ENCODE data around the gene IAH1.
A peak's percentile ranks its signal among the peaks of the same experiment; 100 is the strongest.

The IAH1 gene, protein sequence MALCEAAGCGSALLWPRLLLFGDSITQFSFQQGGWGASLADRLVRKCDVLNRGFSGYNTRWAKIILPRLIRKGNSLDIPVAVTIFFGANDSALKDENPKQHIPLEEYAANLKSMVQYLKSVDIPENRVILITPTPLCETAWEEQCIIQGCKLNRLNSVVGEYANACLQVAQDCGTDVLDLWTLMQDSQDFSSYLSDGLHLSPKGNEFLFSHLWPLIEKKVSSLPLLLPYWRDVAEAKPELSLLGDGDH

DNA sequence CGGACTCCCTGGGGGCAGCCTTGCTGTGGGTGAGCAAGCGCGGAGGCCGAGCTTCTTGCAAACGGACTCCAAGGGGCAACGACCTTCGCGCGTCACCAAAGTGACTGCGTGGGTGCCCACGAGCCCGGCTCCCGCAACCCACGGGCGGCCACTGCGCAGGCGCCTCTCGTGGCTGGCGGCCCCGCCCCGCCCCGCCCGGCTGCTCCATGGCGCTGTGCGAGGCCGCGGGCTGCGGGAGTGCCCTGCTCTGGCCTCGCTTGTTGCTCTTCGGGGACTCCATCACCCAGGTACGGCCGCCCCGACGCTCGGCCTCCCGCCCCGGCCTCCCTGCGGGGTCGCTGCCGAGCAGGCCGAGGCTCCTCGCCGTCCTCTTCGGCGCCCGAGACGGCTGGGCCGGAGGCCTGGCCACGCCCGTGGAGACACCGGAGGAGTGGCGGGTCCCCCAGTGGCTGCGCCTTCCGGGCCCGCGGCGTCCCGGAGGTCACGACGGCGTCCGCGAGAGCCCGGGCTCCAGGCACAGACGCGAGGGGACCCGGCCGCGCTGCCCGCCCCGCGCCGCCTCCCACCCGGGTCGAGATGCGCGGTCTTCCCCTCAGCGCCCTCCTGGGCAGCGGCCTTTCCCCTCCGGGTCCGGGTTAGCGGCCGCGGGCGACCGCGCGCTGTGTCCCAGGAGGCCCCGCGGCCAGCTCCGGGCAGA is at the start of gene IAH1:
Gene IAH1 (plus strand): TSS at position 191 of the 697 bp plus-strand sequence. CDS start 16 bp downstream, at position 207.
- peak; percentile 72 to 79 for DNase-seq

DNA sequence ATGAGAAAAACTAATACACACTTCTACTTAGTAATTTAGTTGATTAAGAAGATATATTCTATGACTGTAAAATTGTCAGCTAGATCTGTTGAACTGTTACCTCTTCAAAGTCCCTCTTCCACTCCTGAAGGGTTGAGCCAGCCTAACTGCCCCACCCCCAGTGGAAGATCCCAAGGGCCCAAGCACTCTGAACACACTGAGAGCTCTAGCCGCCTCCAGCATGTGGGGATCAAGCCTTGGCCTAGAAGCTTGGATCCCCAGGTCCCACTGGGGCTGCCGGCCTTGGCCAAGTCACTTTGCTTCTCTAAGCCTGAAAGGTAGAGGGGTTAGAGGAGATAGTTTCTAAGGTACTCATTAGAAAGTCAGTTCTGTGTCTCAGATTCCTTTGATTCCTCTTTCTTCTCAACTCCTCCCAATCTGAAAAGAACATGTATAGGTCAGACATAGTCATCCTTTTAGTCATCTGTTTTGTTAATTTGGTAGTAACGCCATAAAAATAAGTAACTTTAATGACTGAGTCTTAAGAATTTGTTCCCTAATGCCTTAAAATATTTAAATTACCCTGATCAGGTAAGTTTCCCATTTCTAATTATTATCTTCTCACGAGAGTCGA is 45.3 kb upstream of the IAH1 start:
- DNase-seq, result no peak

DNA sequence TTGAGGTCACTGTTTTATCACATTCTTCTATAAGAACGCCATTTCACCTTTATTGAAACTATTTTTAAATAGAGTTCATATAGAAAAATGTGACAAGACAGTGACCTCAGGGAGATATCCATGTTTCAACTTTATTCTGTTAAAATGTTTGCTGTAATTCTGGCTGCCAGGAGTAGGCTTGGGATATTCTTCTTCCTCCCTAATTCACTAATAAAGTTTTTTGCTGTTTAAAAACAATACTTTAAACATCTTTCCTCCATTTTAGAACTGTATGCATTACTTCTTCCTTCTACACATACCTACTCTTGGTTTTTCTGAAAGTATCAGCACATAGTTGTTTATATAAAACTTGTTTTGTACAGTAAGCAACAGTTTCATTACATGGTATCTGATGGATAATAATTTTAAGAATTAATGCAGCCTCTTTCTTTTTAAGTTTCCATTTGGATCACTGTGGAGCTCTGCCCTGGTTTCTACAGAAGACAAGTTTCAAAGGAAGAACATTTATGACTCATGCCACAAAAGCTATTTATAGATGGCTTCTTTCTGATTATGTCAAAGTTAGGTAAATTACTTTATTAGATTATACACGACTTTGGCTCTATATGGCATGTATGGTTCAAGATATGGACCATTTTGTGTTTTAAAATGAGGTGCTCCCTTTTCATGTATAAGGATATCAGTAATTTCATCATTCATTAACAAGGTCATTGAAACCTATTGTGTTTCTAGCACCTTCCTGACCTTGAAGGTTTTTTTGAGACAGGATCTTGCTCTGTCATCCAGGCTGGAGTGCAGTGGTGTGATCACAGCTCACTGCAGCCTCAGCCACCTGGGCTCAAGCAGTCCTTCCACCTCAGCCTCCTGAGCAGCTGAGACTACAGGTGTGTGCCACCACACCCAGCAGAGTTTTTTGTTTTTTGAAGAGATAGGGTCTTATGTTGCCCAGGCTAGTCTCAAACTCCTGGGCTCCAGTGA is 43.7 kb upstream of the IAH1 start:
- DNase-seq, result no peak

DNA sequence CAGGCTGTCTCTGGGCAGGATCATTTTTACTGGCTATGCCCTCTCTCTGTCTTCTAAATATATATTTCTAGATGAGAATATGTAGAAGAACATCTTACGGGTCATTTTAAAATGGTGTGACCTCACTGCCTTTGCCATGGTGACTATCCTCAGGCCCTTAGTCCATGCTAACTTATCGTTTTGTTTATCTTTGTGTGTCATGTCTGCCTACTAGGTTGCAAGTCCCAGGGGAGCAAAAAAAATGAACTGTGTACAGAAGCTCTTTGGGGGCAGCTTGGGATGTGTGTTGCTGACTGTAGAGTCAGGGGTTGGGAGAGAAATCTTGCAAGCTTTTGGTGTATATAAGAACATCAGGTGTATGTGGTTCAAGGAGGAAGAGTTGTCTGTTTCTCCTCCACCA is 39.9 kb upstream of the IAH1 start:
- no peak for DNase-seq

DNA sequence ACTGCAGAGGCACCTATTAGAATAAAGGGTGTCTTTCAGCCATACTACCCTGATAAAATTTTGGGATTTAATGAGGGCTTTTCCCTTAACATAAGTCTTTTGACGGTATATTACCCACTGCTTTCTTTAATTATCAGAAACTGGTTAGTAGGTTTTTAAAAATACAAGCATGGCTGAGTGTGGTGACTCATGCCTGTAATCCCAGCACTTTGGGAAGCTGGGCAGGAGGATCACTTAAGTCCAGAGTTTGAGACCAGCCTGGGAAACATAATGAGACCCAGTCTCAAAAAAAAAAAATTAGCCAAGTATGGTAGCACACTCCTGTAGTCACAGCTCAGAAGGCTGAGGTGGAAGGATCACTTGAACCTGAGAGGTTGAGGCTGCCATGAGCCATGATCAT is 34.8 kb upstream of the IAH1 start:
- no peak for DNase-seq

DNA sequence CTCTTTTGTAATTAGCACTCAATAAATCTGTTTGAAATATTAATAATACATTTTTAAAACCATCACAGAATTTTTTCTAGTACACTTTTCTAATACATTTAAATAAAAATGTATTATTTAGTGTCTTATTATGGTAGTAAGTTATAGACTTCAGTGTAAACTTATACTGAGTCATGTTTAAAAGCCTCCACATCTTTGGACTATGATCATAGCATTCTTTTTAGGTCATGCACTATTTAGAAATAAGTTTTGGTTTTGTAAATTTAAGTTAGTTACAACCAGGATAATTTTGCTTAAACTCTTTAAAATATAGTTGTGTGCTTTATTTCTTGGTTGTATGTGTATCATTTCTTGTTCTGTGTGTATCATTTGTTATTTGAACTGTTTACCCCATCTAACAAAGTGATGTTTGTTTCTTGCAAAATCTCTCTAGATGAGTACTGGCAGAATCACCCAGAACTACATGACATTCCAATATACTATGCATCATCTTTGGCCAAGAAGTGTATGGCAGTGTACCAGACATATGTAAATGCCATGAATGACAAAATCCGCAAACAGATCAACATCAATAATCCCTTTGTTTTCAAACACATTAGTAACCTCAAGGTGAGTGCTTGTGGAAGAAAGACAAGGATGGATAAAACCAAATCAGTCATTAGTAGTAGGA is 34.2 kb upstream of the IAH1 start:
- no peak for DNase-seq

DNA sequence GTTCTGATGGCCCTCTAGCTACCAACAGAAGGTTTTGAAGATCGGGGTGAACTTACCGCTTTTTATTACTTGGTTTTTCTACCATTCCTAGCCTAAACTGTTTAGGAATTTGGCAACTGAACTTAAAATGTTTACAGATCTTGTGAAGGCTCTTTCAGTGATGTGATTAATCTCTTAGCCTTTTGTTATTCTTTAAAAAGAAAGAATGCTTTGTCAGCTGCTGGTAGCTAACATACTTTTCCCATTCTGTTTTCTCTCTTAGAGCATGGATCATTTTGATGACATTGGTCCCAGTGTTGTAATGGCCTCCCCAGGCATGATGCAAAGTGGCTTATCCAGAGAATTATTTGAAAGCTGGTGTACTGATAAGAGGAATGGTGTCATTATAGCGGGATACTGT is 32.8 kb upstream of the IAH1 start:
- DNase-seq, result no peak

DNA sequence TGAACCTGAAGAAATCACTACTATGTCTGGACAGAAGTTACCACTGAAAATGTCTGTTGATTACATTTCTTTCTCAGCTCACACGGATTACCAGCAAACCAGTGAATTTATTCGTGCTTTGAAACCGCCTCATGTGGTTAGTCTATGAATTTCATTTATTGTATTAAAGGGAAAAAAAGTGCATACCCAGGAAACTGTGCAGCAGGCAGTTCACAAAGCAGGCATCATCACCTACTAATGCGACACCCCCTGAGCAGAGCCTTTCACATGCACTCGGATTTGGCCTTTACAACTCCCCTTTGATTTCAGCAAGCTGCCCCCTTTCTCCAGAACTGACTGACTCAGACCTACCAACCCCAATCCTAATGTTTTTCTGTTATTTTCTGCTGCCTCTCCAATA is 30.8 kb upstream of the IAH1 start:
- no peak for DNase-seq

DNA sequence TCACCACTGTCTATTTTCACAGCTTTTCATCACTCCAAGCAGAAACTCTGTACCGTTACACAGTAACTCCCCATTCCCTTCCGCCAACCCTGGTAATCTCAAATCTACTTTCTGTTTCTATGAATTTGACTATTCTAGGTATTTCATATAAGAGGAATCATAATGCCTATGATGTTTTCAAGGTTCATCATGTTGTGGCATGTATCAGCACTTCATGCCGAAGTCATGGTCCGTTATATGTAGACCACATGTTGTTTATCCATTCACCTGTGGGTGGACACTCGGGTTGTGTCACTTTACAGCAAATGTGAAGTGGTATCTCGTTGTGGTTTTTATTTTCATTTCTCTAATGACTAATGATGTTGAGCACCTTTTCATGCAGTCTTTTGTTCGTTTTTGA is 29.3 kb upstream of the IAH1 start:
- DNase-seq, result no peak

DNA sequence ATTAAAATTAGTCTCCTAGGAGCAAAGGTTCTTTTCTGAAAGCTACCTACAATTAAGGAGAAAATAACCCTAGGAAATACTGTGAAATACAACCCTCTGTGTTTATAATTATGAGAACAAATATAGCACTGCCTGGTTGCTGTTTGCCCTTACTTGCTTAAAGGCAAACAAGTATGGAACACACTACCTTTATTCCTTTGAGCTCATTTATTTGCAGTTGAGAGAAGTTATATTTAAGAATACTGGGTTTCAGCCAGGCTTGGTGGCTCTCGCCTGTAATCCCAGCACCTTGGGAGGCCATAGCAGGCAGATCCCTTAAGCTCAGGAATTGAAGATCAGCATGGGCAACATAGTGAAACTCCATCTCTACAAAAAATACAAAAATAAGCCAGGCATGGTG is 23.1 kb upstream of the IAH1 start:
- no peak for DNase-seq

DNA sequence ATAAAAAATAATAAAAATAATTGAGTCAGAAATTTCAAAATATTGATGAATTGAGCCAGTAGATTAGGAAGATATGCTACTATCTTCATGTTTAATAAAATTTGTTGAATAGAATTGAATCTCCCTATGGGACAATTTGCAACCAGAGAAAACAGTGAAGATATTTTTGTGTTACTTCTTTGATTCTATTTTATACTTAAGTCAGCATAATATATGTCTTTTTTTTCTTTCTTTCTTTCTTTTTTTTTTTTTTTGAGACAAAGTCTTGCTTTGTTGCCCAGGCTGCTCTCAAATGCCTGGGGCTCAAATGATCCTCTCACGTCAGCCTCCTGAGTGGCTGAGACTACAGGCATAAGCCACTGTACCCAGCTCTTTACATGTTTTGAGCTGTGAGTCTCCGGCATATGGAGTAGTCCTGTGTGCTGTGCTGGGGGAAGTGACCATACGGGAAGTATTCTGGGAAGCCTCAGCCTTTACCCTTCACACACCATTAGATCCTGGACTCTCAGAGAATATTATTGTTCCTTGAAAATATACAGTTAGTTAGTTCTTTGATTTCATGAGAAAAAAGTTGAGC is 13.8 kb upstream of the IAH1 start:
- no peak for DNase-seq

DNA sequence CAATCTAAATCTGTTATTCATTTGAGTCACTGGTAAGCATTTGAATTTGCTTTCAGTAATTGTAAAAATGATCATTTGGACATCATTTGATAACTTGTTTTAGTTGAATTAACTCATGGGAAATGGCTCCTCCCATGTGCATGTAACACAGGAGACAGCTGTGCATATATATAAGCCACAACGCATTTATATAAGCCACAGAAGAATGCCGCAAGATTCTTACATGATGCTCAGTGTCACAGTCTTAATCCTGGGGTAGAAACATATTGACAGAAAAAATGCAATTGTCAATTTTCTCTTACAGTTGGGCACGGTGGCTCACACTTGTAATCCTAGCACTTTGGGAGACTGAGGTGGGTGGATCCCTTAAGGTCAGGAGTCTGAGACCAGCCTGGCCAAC is 13.3 kb upstream of the IAH1 start:
- DNase-seq, result no peak

DNA sequence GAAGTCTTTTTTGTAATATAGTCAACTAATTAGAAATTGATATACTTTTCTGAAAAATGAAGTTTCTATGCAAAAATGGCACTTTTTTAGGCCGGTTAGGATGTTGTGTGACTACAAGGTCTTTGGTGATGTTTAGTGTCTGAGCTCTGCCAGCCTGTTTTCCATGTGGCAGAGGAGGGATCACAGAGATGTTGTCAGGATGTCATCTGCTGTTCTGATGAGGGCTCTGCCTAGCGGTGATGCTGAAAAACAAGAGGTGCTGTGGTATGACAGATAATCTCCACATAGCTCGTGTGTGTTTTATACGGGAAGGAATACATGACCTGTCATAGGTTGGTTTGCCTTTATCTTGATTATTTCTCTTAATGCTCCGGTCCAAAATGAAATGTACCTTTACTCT is 12.0 kb upstream of the IAH1 start:
- DNase-seq, result no peak

DNA sequence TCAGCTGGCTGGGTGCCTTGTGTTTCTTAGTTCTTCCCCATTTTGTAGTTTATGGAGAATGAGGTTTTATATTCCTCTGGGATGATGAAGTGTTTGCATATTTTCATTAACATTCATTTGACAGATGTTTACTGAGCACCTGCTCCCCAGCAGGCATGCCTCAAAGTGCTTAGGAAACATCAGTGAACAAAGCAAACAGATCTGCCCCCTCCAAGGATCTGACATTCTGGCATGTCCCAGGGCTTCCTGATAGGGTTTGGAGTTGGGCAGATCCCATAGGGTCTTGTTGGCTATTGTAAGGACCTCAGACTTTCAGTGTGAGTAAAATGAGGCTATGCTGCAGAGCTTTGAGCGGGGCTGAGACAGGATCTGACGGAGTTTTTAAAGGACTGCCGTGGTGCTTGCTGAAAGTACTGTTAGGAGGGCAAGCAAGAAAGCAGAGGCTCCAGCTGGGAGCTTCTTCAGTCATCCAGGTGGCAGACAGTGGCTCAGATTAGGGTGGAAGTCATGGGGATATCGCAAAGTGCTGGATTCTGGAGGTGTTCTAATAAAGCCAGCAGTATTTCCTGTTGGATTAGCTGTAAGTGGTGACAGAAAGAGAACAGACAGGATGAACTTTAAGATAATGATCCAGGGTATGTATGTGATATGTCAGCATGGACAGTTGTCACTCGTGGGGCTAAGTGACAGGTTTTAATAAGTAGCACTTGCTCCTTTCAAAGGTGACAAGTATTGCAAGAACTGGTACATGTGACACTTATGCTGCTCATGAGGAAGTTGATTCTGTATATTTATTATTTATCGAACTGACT is 11.3 kb upstream of the IAH1 start:
- DNase-seq, result no peak

DNA sequence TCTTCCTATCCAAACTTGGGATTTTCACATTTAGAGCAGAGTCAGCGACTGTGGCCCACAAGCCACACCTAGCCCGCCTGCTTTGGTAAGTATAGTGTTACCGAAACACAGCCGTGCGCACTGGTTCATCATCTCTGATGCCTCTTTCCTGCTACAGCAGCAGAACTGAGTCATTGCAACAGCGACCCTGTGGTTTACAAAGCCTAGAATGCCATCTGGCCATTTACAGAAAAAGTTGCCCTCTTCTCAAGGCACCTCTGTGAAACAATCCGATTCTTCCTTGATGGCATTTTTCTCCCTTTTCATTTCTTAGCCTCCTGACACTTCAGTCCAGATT is 10.7 kb upstream of the IAH1 start:
- DNase-seq, result no peak

DNA sequence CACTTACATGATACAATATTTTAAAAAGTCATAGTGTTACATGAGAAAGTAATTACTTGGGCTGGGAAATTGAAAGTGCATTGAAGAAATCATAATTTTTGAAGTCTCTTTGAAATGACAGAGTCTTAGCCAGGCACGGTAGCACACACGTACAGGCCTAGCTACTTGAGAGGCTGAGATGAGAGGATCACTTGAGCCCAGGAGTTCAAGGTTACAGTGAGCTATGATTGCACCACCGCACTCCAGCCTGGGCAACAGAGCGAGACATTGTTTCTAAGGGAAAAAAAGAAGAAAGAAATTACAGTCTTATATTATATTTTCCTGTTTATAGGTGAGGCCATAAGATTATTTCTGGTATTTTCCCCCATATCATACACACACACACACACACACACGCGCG is 9.2 kb upstream of the IAH1 start:
- no peak for DNase-seq

DNA sequence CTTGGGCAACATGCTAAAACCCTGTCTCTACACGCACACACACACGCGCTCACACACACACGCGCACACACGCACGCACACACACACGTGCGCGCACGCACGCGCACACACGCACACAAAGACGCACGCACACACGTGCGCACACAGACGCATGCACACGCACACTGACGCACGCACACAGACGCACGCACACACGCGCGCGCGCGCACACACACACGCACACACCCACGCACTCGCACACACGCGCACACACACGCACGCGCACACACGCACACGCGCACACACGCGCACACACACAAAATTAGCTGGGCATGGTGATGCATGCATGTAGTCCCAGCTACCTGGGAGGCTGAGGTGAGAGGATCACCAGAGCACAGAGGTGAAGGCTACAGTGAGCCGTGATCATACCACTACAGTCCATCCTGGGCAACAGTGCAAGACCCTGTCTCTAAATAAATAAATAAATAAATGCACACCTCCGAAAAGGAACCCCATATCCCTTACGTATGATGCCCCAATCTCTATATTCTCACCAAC is 8.1 kb upstream of the IAH1 start:
- DNase-seq, result no peak

DNA sequence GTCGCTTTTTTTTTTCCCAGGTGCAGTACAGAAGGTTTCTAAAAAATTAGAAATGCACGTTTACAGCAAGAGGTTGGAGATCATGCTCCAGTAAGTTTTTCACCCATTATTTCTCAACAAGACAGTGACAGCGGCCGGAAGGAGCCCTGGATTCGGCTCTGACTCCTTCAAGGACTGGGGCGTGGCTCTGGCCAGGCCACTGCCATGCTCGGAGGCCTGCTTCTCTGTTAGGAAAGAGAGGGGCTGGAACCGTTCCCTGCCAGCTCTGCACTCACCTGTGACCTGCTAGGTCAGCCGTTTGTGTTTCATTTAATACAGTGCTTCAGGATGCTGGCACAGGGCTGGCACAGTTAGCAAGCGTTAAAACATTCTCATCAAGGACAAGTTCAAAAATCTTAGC is 6.7 kb upstream of the IAH1 start:
- no peak for DNase-seq

DNA sequence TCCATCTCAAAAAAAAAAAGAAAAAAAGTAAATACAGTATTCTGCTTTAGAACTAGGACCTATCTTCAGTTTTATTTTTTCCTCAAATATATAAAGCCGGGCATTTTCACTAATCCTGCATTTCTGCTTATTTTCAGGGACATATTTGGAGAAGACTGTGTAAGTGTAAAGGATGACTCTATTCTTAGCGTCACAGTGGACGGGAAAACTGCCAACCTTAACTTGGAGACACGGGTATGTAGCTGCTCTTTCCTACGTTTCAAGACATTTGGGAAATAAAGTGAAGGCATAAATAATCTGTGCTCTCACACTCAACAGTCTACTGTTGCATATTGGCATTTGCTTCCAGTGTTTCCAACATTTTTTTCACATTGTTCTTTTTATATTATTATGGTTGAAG is 3.1 kb upstream of the IAH1 start:
- no peak for DNase-seq

DNA sequence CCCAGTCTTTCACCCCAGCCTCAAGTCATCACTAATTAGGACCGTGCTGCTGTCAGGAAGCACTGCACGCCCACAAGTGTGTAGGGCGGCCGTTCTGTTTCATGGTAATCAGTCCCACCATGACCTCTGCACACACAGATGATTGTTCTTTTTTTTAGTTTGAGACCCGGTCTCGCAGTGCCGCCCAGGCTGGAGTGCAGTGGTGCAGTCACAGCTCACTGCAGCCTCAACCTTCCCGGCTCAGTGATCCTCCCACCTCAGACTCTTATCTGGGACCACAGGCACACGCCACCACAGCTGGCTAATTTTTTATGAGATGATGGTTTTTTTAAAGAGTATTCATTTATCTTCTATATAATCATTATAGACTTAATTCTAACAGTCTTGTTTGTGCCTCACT is 1.8 kb upstream of the IAH1 start:
- DNase-seq, result no peak

DNA sequence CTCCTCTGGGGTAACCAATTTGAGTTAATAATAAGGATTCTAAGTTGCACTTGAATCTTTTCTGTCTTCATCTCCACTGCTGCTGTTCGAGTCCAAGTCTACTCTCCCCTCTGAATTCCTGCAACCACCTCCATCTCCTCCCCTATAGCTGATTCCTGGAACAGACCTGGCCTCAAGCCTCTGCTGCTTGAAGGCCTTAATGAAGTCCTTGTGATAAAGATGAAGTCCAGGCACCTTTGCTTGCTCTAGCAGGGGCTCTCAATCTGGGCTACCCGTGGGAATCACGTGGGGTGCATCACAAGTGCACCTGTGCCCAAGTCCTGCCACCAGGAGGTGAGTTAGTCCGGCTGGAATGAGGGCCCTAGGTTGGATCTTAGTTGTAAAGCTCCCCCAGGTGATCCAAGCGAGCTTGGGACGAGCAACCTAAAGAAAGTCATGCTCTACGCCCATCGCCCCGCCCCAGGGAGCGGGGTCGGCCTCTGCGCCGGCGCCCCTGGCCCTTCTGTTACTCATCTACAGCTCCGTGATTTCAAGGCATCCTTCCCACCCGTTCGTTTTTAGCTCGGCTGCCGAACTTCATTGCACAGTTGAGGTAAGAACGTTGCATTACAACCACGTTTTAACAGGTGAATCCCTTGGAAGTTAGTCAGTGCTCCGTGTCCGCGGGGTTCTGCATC is 905 bp upstream of the IAH1 start:
- peak in 1 of 2 donors; percentile 39 for DNase-seq

Measured in stimulated activated CD4-positive, alpha-beta T cell treated with anti-CD3 and anti-CD28 coated beads, Interleukin-2, amount 100 ng/mL, for 24 hours (primary cell).